Breast epithelium (tissue), 4 donors: ENCODE measurements around the gene NUDT2. TPM values are rescaled to one million over a fixed set of nuclear protein-coding genes. Genes with fewer than 3 reads are reported as not detected.

Experiments used
- DNase-seq, 2 donors: peaks; one replicate each; pipeline ENCODE4 v3.0.0-alpha.2; 2019; ENCODE audit warnings: low spot score in 2 of 2
- H3K27ac ChIP-seq, 2 donors: fragments of 200-600 bp; sonication (generic) in 1 of 2; one replicate each; pipeline ENCODE4 v1.5.1; 2016 to 2019; ENCODE audit warnings: mild to moderate bottlenecking in 1 of 2
- H3K27me3 ChIP-seq, 2 donors: fragments of 200-600 bp; sonication (generic) in 1 of 2; one replicate each; pipeline versions ENCODE4 v1.5.1 to v1.6.0; 2017 to 2019; ENCODE audit warnings: control low read depth in 1 of 2, mild to moderate bottlenecking in 1 of 2
- H3K36me3 ChIP-seq: fragments of 200-600 bp; one replicate; pipeline ENCODE4 v1.5.1; 2019
- H3K4me1 ChIP-seq, 2 donors: fragments of 200-600 bp; sonication (generic); one replicate each; pipeline ENCODE4 v1.5.1; 2016 to 2019; ENCODE audit warnings: control low read depth in 1 of 2
- H3K4me3 ChIP-seq, 3 donors: fragments of 200-600 bp; sonication (generic); 1 replicate in 2 of 3; 2 replicates in 1 of 3; pipeline ENCODE4 v1.5.1; 2016 to 2019; ENCODE audit warnings: mild to moderate bottlenecking in 3 of 3, moderate library complexity in 2 of 3
- H3K9me3 ChIP-seq, 2 donors: fragments of 200-600 bp; sonication (generic) in 1 of 2; one replicate each; pipeline ENCODE4 v1.5.1; 2016 to 2019; ENCODE audit warnings: control low read depth in 1 of 2
- POLR2A ChIP-seq: fragments of 450-650 bp; IDR thresholded peaks from one replicate; pipeline ENCODE4 v1.6.1; 2016; ENCODE audit warnings: antibody characterized with exemption, mild to moderate bottlenecking, moderate library complexity
- POLR2AphosphoS5 ChIP-seq, 3 donors: sonication (generic); formaldehyde crosslinking; IDR thresholded peaks; one replicate each; pipeline ENCODE4 v1.6.1; 2017; ENCODE audit warnings: antibody characterized with exemption in 3 of 3
- intact Hi-C: fragments of 100-400 bp; cut with DNase I; formaldehyde crosslinking; loops from one replicate; pipeline ENCODE4 v1.15.1; 2023; ENCODE audit warnings: low total_unique reads
- total RNA-seq, 3 donors: library from RNA; depleted of rRNA; stranded (reverse); fragments of >200 nt; gene quantifications; one replicate each; pipeline ENCODE4 v1.1.0, GENCODE V29; 2016
- TF ChIP-seq, protein P1 (sequence below), 3 donors: fragments of 450-650 bp; IDR thresholded peaks; one replicate each; pipeline ENCODE4 v1.5.1; 2016 to 2017; ENCODE audit warnings: antibody characterized with exemption in 3 of 3, mild to moderate bottlenecking in 3 of 3, moderate library complexity in 3 of 3

The NUDT2 gene
- total RNA-seq, 3 donors from 2014 or later = 20.0 to 22.0 (median 21.6) TPM

DNA sequence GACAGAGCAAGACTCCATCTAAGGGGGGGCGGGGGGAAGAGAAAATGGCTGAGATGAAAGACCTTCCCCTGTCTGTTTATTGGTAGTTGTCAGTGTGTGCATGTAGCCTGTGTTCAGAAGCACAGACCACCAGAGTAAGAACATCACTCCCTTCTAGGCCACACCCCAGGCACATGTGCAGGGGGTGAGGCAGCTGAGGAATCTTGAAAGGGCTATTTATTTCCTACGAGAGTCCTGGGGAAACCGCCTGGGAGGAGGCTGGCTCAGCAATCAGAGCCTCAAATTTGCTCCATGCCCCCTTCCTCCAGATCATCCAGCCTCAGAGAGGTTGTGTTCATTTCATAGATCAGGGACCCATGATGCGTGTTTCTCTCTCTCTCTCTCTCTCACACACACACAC lies 40.3 kb downstream of the NUDT2 start:
- no peak overlapping the region for H3K27ac ChIP-seq
- H3K27me3 ChIP-seq = no peaks in the 10 kb centered on the region
- intact Hi-C loops = no loop called here
- TF ChIP-seq, protein P1, sequence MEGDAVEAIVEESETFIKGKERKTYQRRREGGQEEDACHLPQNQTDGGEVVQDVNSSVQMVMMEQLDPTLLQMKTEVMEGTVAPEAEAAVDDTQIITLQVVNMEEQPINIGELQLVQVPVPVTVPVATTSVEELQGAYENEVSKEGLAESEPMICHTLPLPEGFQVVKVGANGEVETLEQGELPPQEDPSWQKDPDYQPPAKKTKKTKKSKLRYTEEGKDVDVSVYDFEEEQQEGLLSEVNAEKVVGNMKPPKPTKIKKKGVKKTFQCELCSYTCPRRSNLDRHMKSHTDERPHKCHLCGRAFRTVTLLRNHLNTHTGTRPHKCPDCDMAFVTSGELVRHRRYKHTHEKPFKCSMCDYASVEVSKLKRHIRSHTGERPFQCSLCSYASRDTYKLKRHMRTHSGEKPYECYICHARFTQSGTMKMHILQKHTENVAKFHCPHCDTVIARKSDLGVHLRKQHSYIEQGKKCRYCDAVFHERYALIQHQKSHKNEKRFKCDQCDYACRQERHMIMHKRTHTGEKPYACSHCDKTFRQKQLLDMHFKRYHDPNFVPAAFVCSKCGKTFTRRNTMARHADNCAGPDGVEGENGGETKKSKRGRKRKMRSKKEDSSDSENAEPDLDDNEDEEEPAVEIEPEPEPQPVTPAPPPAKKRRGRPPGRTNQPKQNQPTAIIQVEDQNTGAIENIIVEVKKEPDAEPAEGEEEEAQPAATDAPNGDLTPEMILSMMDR (IDR thresholded peaks at IDR 0.05) = no peak
- TF ChIP-seq POLR2AphosphoS5 (IDR thresholded peaks at IDR 0.05) (no peak), POLR2A (no peak)
- H3K4me3 ChIP-seq = no peak overlapping the region
- no peak for DNase-seq
- H3K4me1 ChIP-seq = no peaks in the 10 kb centered on the region
- H3K36me3 ChIP-seq = no peaks in the 10 kb centered on the region
- no peaks in the 10 kb centered on the region for H3K9me3 ChIP-seq

DNA sequence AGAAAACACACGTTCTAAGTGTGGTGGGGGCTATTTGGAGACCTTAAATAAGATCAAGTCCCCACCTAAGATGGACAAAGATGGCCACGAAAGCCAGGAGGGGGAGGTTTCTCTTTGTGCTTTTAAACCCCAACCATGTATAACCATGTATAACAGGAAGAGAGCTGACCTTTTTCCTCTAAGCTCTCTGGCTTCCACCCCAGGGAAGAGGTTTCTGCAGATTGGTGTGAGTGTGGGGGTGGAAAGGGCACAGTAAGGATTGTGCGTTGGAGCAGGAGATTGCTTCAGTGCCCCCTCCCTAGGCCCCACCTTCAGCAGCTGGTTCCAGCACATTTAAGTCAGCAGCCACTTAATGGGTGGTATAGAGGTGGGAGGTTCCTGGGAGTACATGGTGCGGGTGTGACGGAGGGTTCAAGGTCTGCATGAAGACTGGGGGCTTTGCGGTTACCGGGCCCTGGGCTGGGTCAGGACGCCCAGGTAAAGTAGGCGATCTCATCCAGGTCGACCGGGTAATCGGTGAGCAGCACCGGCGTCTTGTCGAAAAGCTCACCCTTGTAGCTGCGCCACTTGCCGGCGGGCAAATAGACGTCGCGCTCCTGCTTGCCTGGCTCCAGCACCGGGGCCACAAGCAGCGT lies 41.1 kb downstream of the NUDT2 start:
- Histone ChIP-seq H3K9me3 (no peaks in the 10 kb centered on the region), H3K36me3 (no peaks in the 10 kb centered on the region), H3K4me1 (peaks cover 0 to 5% of the 10 kb centered on the region in 2 donors), H3K4me3 (peak overlapping the region in 1 of 3 donors; percentile 24), H3K27me3 (no peaks in the 10 kb centered on the region), H3K27ac (no peak overlapping the region)
- DNase-seq = no peak
- intact Hi-C loops = no loop called here
- TF ChIP-seq POLR2AphosphoS5 (IDR thresholded peaks at IDR 0.05) = no peak
- no peak for TF ChIP-seq POLR2A
- TF ChIP-seq, protein P1 (IDR thresholded peaks at IDR 0.05) = no peak

- no peak for DNase-seq
Measured at GRCh38 chr9:34370970-34371880, 41.9 kb downstream of the NUDT2 start.

GRCh38 chr9:34371886-34372466 lies 42.6 kb downstream of the NUDT2 start:
- H3K36me3 ChIP-seq = no peaks in the 10 kb centered on the region
- TF ChIP-seq, protein P1 (IDR thresholded peaks at IDR 0.05) = no peak
- no peak for TF ChIP-seq POLR2AphosphoS5 (IDR thresholded peaks at IDR 0.05)
- no peak for TF ChIP-seq POLR2A
- DNase-seq = no peak
- intact Hi-C loops = no loop called here
- H3K27me3 ChIP-seq = no peaks in the 10 kb centered on the region
- H3K4me1 ChIP-seq = peaks cover 0 to 5% of the 10 kb centered on the region in 2 donors
- H3K27ac ChIP-seq = peak overlapping the region; percentile 62 to 77
- peak overlapping the region in 2 of 3 donors; percentile 15 to 53 for H3K4me3 ChIP-seq
- H3K9me3 ChIP-seq = no peaks in the 10 kb centered on the region

More at GRCh38 chr9:34370970-34371880, 41.9 kb downstream of the NUDT2 start:
- TF ChIP-seq POLR2AphosphoS5 (IDR thresholded peaks at IDR 0.05) (no peak), POLR2A (no peak)
- TF ChIP-seq, protein P1 (IDR thresholded peaks at IDR 0.05) = no peak
- no peaks in the 10 kb centered on the region for H3K27me3 ChIP-seq
- H3K4me1 ChIP-seq = peaks cover 0 to 5% of the 10 kb centered on the region in 2 donors
- no peaks in the 10 kb centered on the region for H3K9me3 ChIP-seq
- intact Hi-C loops = no loop called here
- H3K36me3 ChIP-seq = no peaks in the 10 kb centered on the region
- peak overlapping the region in 2 of 3 donors; percentile 0 to 24 for H3K4me3 ChIP-seq
- H3K27ac ChIP-seq = no peak overlapping the region
